ENCODE data around the gene SYT11.
"Not testable (repeated sequence)": the region's sequence is repeated elsewhere in the genome, so short reads cannot be mapped to it uniquely, and the experiment has no call there.

Gene SYT11

GRCh38 chr1:155859881-155860871 lies 809 bp downstream of the SYT11 start:
- DNase-seq (ENCODE audit: low spot score) = peak; percentile 76

- no peak for DNase-seq (ENCODE audit: low spot score)
Measured at GRCh38 chr1:155860970-155861510, 1.7 kb downstream of the SYT11 start.

GRCh38 chr1:155861896-155862295 lies 2.5 kb downstream of the SYT11 start:
- DNase-seq (ENCODE audit: low spot score) = no peak

GRCh38 chr1:155864393-155864792 lies 5.0 kb downstream of the SYT11 start:
- DNase-seq (ENCODE audit: low spot score) = no peak

- DNase-seq (ENCODE audit: low spot score) = no peak
Measured at GRCh38 chr1:155867766-155868165, 8.4 kb downstream of the SYT11 start.

- DNase-seq (ENCODE audit: low spot score) = no peak
Measured at GRCh38 chr1:155871390-155871789, 12.0 kb downstream of the SYT11 start.

GRCh38 chr1:155872527-155872926 lies 13.2 kb downstream of the SYT11 start:
- DNase-seq (ENCODE audit: low spot score) = no peak

- DNase-seq (ENCODE audit: low spot score) = no peak
Measured at GRCh38 chr1:155873860-155874259, 14.5 kb downstream of the SYT11 start.

- DNase-seq (ENCODE audit: low spot score) = no peak
Measured at GRCh38 chr1:155877945-155878344, 18.6 kb downstream of the SYT11 start.

GRCh38 chr1:155880251-155880650 lies 20.9 kb downstream of the SYT11 start:
- no peak for DNase-seq (ENCODE audit: low spot score)

- DNase-seq (ENCODE audit: low spot score) = no peak
Measured at GRCh38 chr1:155880950-155881349, 21.6 kb downstream of the SYT11 start.

- no peak for DNase-seq (ENCODE audit: low spot score)
Measured at GRCh38 chr1:155882235-155882634, 22.9 kb downstream of the SYT11 start.

- no peak for DNase-seq (ENCODE audit: low spot score)
Measured at GRCh38 chr1:155882766-155883165, 23.4 kb downstream of the SYT11 start.

- DNase-seq (ENCODE audit: low spot score) = no peak
Measured at GRCh38 chr1:155884031-155884960, 24.9 kb downstream of the SYT11 start.

GRCh38 chr1:155884982-155885381 lies 25.6 kb downstream of the SYT11 start:
- DNase-seq (ENCODE audit: low spot score) = no peak

GRCh38 chr1:155888481-155888880 lies 29.1 kb downstream of the SYT11 start:
- DNase-seq (ENCODE audit: low spot score) = no peak

GRCh38 chr1:155889566-155889965 lies 30.2 kb downstream of the SYT11 start:
- DNase-seq (ENCODE audit: low spot score) = no peak

- DNase-seq (ENCODE audit: low spot score) = no peak
Measured at GRCh38 chr1:155890251-155890650, 30.9 kb downstream of the SYT11 start.

- DNase-seq (ENCODE audit: low spot score) = no peak
Measured at GRCh38 chr1:155892796-155893195, 33.4 kb downstream of the SYT11 start.

GRCh38 chr1:155893389-155894142 lies 34.2 kb downstream of the SYT11 start:
- peak; percentile 39 for DNase-seq (ENCODE audit: low spot score)

GRCh38 chr1:155895617-155896016 lies 36.2 kb downstream of the SYT11 start:
- not testable (repeated sequence) for DNase-seq (ENCODE audit: low spot score)

GRCh38 chr1:155896476-155896875 lies 37.1 kb downstream of the SYT11 start:
- DNase-seq (ENCODE audit: low spot score) = not testable (repeated sequence)
